Measurements from ENCODE around the gene CNIH1. TPM values are rescaled to one million over a fixed set of nuclear protein-coding genes. Genes with fewer than 3 reads are reported as not detected.
"Not testable (repeated sequence)": the region's sequence is repeated elsewhere in the genome, so short reads cannot be mapped to it uniquely, and the experiment has no call there.

Gene CNIH1
- total RNA-seq, 6 donors from 2014 or later = 37.7 to 105 (median 57.9) TPM

GRCh38 chr14:54470701-54471100 lies 29.5 kb upstream of the CNIH1 start:
- WGBS, 2 donors = 94 to 99% methylated on average over 4 of the region's 4 CpGs
- H3K36me3 ChIP-seq = peaks cover 0 to 3% (median 0%) of the 10 kb centered on the region in 4 donors
- no peak for TF ChIP-seq EP300 (IDR thresholded peaks at IDR 0.05)
- no peak for TF ChIP-seq CTCF (IDR thresholded peaks at IDR 0.05)
- no peak for TF ChIP-seq POLR2A (IDR thresholded peaks at IDR 0.05)
- no peak for TF ChIP-seq POLR2AphosphoS5 (IDR thresholded peaks at IDR 0.05)
- no peaks in the 10 kb centered on the region for H3K4me1 ChIP-seq
- peaks cover 0 to 6% (median 1%) of the 10 kb centered on the region in 4 donors for H3K9me3 ChIP-seq
- no peak overlapping the region for H3K4me3 ChIP-seq
- DNase-seq (no peak), ATAC-seq (ENCODE audit: low FRiP score in 2 of 2) (no peak)
- no peak overlapping the region for H3K27ac ChIP-seq
- no peaks in the 10 kb centered on the region for H3K27me3 ChIP-seq

- no peak for DNase-seq
- TF ChIP-seq POLR2AphosphoS5 (IDR thresholded peaks at IDR 0.05) = no peak
- no peak for TF ChIP-seq EP300 (IDR thresholded peaks at IDR 0.05)
- no peak overlapping the region for H3K27ac ChIP-seq
- no peak overlapping the region for H3K4me3 ChIP-seq
- ATAC-seq (ENCODE audit: low FRiP score in 2 of 2) = no peak
- H3K36me3 ChIP-seq = no peaks in the 10 kb centered on the region
- no peaks in the 10 kb centered on the region for H3K27me3 ChIP-seq
- peaks cover 0 to 6% (median 1%) of the 10 kb centered on the region in 4 donors for H3K9me3 ChIP-seq
- H3K4me1 ChIP-seq = no peaks in the 10 kb centered on the region
These were observed 26.1 kb upstream of the CNIH1 start for GRCh38 chr14:54467280-54467679.

- Histone ChIP-seq H3K4me3 (no peak overlapping the region), H3K27ac (no peak overlapping the region), H3K27me3 (no peaks in the 10 kb centered on the region), H3K36me3 (no peaks in the 10 kb centered on the region), H3K4me1 (no peaks in the 10 kb centered on the region), H3K9me3 (peaks cover 0 to 6% (median 1%) of the 10 kb centered on the region in 4 donors)
- DNase-seq (no peak), ATAC-seq (ENCODE audit: low FRiP score in 2 of 2) (no peak)
- no peak for TF ChIP-seq POLR2AphosphoS5 (IDR thresholded peaks at IDR 0.05)
- no peak for TF ChIP-seq CTCF (IDR thresholded peaks at IDR 0.05)
- TF ChIP-seq EP300 (IDR thresholded peaks at IDR 0.05) = no peak
- TF ChIP-seq POLR2A (IDR thresholded peaks at IDR 0.05) = no peak
- 78 to 86% methylated on average over 4 of the region's 4 CpGs for WGBS, 2 donors
These were observed 24.5 kb upstream of the CNIH1 start for GRCh38 chr14:54465654-54466053.

GRCh38 chr14:54462048-54462447 lies 20.9 kb upstream of the CNIH1 start:
- no peak overlapping the region for H3K27ac ChIP-seq
- no peak overlapping the region for H3K4me3 ChIP-seq
- TF ChIP-seq EP300 (IDR thresholded peaks at IDR 0.05) = no peak
- TF ChIP-seq CTCF (IDR thresholded peaks at IDR 0.05) = no peak
- TF ChIP-seq POLR2AphosphoS5 (IDR thresholded peaks at IDR 0.05) = no peak
- no peaks in the 10 kb centered on the region for H3K27me3 ChIP-seq
- no peaks in the 10 kb centered on the region for H3K4me1 ChIP-seq
- DNase-seq = no peak
- peaks cover 0 to under 1% (median 0%) of the 10 kb centered on the region in 4 donors for H3K9me3 ChIP-seq
- 70 to 72% methylated on average over 5 of the region's 5 CpGs for WGBS, 2 donors
- ATAC-seq (ENCODE audit: low FRiP score in 2 of 2) = no peak
- no peaks in the 10 kb centered on the region for H3K36me3 ChIP-seq

- no peaks in the 10 kb centered on the region for H3K27me3 ChIP-seq
- DNase-seq = no peak
- no peaks in the 10 kb centered on the region for H3K4me1 ChIP-seq
- no peak overlapping the region for H3K27ac ChIP-seq
- no peaks in the 10 kb centered on the region for H3K36me3 ChIP-seq
- 82 to 89% methylated on average over 3 of the region's 3 CpGs for WGBS, 2 donors
- H3K4me3 ChIP-seq = no peak overlapping the region
- H3K9me3 ChIP-seq = no peaks in the 10 kb centered on the region
- ATAC-seq (ENCODE audit: low FRiP score in 2 of 2) = no peak
- no peak for TF ChIP-seq CTCF (IDR thresholded peaks at IDR 0.05)
- TF ChIP-seq EP300 (IDR thresholded peaks at IDR 0.05) = no peak
- TF ChIP-seq POLR2AphosphoS5 (IDR thresholded peaks at IDR 0.05) = no peak
- TF ChIP-seq POLR2A (IDR thresholded peaks at IDR 0.05) = no peak
These were observed 17.9 kb upstream of the CNIH1 start for GRCh38 chr14:54459106-54459505.

- H3K4me3 ChIP-seq; DNase-seq; H3K27ac ChIP-seq; H3K36me3 ChIP-seq; ATAC-seq (ENCODE audit: low FRiP score in 2 of 2); H3K9me3 ChIP-seq; H3K4me1 ChIP-seq; H3K27me3 ChIP-seq: not testable (repeated sequence)
These were observed 17.4 kb upstream of the CNIH1 start for GRCh38 chr14:54458536-54458935.

Measured in upper lobe of left lung (tissue), 6 donors.